Neural crest cell (in vitro differentiated cells): Measurements from ENCODE around the gene USP47. TPM values are rescaled to one million over a fixed set of nuclear protein-coding genes. Genes with fewer than 3 reads are reported as not detected.
"Not testable (repeated sequence)": the region's sequence is repeated elsewhere in the genome, so short reads cannot be mapped to it uniquely, and the experiment has no call there.

Source experiments
- DNase-seq: peaks from one replicate; pipeline ENCODE4 v3.0.0; 2021; ENCODE audit warnings: low read depth, mixed read lengths, low spot score
- H3K27ac Mint-ChIP-seq: one replicate; pipeline ENCODE4 v1.8.0; 2021; ENCODE audit warnings: mild to moderate bottlenecking, mixed read lengths; ENCODE audit not compliant: unreplicated experiment
- H3K27me3 Mint-ChIP-seq: 2 replicates; pipeline ENCODE4 v1.8.0; 2021; ENCODE audit warnings: low read depth, mild to moderate bottlenecking, mixed read lengths
- H3K36me3 Mint-ChIP-seq: 2 replicates; pipeline ENCODE4 v1.8.0; 2021; ENCODE audit warnings: low read depth, mild to moderate bottlenecking, mixed read lengths
- H3K4me1 Mint-ChIP-seq: 2 replicates; pipeline ENCODE4 v1.8.0; 2021; ENCODE audit warnings: mixed read lengths
- H3K4me3 Mint-ChIP-seq: one replicate; pipeline ENCODE4 v1.8.0; 2021; ENCODE audit warnings: mild to moderate bottlenecking, mixed read lengths
- H3K9me3 Mint-ChIP-seq: 2 replicates; pipeline ENCODE4 v1.8.0; 2021; ENCODE audit warnings: mixed read lengths
- total RNA-seq: library from RNA; stranded (reverse); gene quantifications from 2 replicates; pipeline ENCODE4 v1.2.1, GENCODE V29; 2021
- TF ChIP-seq, protein P1 (sequence below): fragments of 200-600 bp; sonication (generic); conservative IDR thresholded peaks from 2 replicates; pipeline ENCODE4 v1.5.0; 2021; ENCODE audit warnings: antibody characterized with exemption, mild to moderate bottlenecking

Gene USP47
- total RNA-seq, 1 donor from 2014 or later = 58.9 TPM

DNA sequence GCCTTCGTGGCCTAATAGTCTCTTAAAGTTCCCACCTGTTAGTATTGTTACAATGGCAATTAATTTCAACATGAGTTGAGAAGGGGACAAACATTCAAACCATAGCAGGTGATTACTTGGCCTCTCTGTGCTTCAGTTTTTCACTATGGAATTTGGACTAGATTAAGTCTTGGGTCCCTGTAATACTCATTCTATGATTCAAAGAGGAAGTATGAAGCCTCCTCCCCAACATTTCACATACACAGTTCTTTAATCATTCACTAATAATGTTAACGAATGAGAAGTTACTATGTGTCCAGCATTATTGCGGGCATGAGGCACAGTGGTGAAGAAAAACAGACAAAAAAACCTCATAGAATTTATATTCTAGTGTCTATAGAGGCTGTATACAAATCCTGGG, 19.9 kb upstream of the USP47 start:
- DNase-seq = no peak
- peaks cover 13% of the 10 kb centered on the region for H3K9me3 Mint-ChIP-seq
- H3K27me3 Mint-ChIP-seq = no peaks in the 10 kb centered on the region
- no peak overlapping the region for H3K27ac Mint-ChIP-seq
- peaks cover 10% of the 10 kb centered on the region for H3K36me3 Mint-ChIP-seq
- no peaks in the 10 kb centered on the region for H3K4me1 Mint-ChIP-seq
- H3K4me3 Mint-ChIP-seq = no peak overlapping the region
- TF ChIP-seq, protein P1, sequence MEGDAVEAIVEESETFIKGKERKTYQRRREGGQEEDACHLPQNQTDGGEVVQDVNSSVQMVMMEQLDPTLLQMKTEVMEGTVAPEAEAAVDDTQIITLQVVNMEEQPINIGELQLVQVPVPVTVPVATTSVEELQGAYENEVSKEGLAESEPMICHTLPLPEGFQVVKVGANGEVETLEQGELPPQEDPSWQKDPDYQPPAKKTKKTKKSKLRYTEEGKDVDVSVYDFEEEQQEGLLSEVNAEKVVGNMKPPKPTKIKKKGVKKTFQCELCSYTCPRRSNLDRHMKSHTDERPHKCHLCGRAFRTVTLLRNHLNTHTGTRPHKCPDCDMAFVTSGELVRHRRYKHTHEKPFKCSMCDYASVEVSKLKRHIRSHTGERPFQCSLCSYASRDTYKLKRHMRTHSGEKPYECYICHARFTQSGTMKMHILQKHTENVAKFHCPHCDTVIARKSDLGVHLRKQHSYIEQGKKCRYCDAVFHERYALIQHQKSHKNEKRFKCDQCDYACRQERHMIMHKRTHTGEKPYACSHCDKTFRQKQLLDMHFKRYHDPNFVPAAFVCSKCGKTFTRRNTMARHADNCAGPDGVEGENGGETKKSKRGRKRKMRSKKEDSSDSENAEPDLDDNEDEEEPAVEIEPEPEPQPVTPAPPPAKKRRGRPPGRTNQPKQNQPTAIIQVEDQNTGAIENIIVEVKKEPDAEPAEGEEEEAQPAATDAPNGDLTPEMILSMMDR = no peak

DNA sequence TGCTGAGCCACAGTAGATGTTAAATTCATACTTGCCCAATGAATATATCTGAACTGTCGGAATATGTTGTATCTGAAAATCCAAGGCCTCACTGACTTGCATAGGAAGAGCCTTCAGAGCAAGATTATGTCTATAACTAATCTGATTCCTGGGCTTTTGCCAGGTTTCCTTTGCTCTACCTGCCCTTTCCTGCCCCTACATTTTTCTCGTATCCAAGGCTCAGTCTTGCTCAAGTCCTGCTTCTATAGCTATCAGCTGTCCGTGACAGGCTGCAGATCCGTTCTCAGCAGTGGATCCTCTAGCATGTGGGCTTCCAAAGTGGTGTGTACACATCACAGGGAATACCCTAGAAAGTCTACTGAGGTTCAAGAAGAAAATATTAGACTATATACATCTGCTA, 18.8 kb upstream of the USP47 start:
- no peak for DNase-seq
- H3K9me3 Mint-ChIP-seq = peaks cover 15% of the 10 kb centered on the region
- TF ChIP-seq, protein P1 = no peak
- no peak overlapping the region for H3K4me3 Mint-ChIP-seq
- H3K36me3 Mint-ChIP-seq = peaks cover 10% of the 10 kb centered on the region
- H3K4me1 Mint-ChIP-seq = no peaks in the 10 kb centered on the region
- H3K27ac Mint-ChIP-seq = no peak overlapping the region
- H3K27me3 Mint-ChIP-seq = no peaks in the 10 kb centered on the region

GRCh38 chr11:11826260-11826659, 15.5 kb upstream of the USP47 start:
- no peak for DNase-seq
- peaks cover 18% of the 10 kb centered on the region for H3K9me3 Mint-ChIP-seq
- no peaks in the 10 kb centered on the region for H3K27me3 Mint-ChIP-seq
- H3K4me3 Mint-ChIP-seq = no peak overlapping the region
- TF ChIP-seq, protein P1 = no peak
- H3K27ac Mint-ChIP-seq = no peak overlapping the region
- no peaks in the 10 kb centered on the region for H3K4me1 Mint-ChIP-seq
- peaks cover 12% of the 10 kb centered on the region for H3K36me3 Mint-ChIP-seq

DNA sequence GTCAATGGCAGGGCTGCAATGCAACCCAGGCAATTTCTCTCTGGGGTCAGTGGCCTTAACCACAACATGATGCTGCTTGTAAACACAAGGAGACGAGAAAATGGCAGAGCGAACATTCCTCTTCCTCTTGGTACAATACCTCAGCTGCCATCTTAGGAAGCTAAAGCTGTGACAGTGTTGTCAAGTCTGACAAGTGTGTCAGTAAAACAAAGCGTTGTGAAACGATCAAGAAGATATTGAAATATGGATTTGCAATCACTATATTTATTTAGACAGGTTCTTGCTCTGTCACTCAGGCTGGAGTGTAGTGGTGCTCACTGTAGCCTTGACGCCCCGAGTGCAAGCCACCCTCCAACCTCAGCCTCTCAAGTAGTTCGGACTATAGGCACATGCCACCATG, 14.5 kb upstream of the USP47 start:
- Mint-ChIP-seq H3K36me3 (peaks cover 12% of the 10 kb centered on the region), H3K4me3 (no peak overlapping the region), H3K4me1 (no peaks in the 10 kb centered on the region), H3K27ac (no peak overlapping the region), H3K9me3 (peaks cover 18% of the 10 kb centered on the region), H3K27me3 (no peaks in the 10 kb centered on the region)
- TF ChIP-seq, protein P1 = no peak
- no peak for DNase-seq

DNA sequence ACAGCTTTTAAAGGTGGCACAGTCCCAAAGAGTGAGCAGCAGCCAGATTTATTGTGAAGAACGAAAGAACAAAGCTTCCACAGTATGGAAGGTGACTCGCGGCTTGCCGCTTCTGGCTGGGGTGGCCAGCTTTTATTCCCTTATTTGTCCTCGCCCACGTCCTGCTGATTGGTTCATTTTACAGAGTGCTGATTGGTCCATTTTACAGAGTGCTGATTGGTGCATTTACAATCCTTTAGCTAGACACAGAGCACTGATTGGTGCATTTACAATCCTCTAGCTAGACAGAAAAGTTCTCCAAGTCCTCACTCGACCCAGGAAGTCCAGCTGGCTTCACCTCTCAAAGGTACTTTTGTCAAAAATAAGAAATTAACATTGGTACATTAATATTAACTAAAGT, 10.4 kb upstream of the USP47 start:
- not testable (repeated sequence) for H3K4me3 Mint-ChIP-seq

GRCh38 chr11:11836676-11837231, 5.0 kb upstream of the USP47 start:
- no peak overlapping the region for H3K27ac Mint-ChIP-seq
- no peak overlapping the region for H3K4me3 Mint-ChIP-seq
- no peaks in the 10 kb centered on the region for H3K27me3 Mint-ChIP-seq
- peaks cover 5% of the 10 kb centered on the region for H3K9me3 Mint-ChIP-seq
- TF ChIP-seq, protein P1 = no peak
- no peaks in the 10 kb centered on the region for H3K36me3 Mint-ChIP-seq
- H3K4me1 Mint-ChIP-seq = peaks cover 4% of the 10 kb centered on the region
- no peak for DNase-seq

More for the DNA sequence above, 10.4 kb upstream of the USP47 start:
- not testable (repeated sequence) for H3K27ac Mint-ChIP-seq, H3K4me1 Mint-ChIP-seq, H3K27me3 Mint-ChIP-seq, DNase-seq, H3K36me3 Mint-ChIP-seq
- peaks cover 11% of the 10 kb centered on the region for H3K9me3 Mint-ChIP-seq
